Stimulated activated CD4-positive, alpha-beta T cell treated with anti-CD3 and anti-CD28 coated beads, Interleukin-1b, Interleukin-23, amount 100 ng/mL, for 4 hours (primary cell): ENCODE measurements around the gene KLHL29.
"Not testable (repeated sequence)": the region's sequence is repeated elsewhere in the genome, so short reads cannot be mapped to it uniquely, and the experiment has no call there.

Source experiments
- DNase-seq, 2 donors: peaks; one replicate each; pipeline ENCODE4 v3.0.0-alpha.2; 2020; ENCODE audit warnings: low read depth in 2 of 2

The KLHL29 gene

GRCh38 chr2:23384551-23385343 lies at the start of gene KLHL29:
Gene KLHL29, plus strand, starts transcription at chr2:23385179. Its CDS starts 177,018 bp downstream, at chr2:23562197.
- peak; percentile 62 to 77 for DNase-seq

- no peak for DNase-seq
Measured at GRCh38 chr2:23335550-23335949, 49.4 kb upstream of the KLHL29 start.

GRCh38 chr2:23342075-23342474 lies 42.9 kb upstream of the KLHL29 start:
- DNase-seq = no peak

GRCh38 chr2:23346029-23346428 lies 39.0 kb upstream of the KLHL29 start:
- no peak for DNase-seq

- no peak for DNase-seq
Measured at GRCh38 chr2:23346781-23347180, 38.2 kb upstream of the KLHL29 start.

- DNase-seq = no peak
Measured at GRCh38 chr2:23347471-23348092, 37.4 kb upstream of the KLHL29 start.

- not testable (repeated sequence) for DNase-seq
Measured at GRCh38 chr2:23348093-23348481, 36.9 kb upstream of the KLHL29 start.

- no peak for DNase-seq
Measured at GRCh38 chr2:23349508-23349907, 35.5 kb upstream of the KLHL29 start.

GRCh38 chr2:23350041-23350791 lies 34.8 kb upstream of the KLHL29 start:
- DNase-seq = no peak

GRCh38 chr2:23350792-23351355 lies 34.1 kb upstream of the KLHL29 start:
- DNase-seq = no peak

GRCh38 chr2:23351388-23352141 lies 33.4 kb upstream of the KLHL29 start:
- DNase-seq = peak; percentile 29 to 55

GRCh38 chr2:23354554-23354953 lies 30.4 kb upstream of the KLHL29 start:
- DNase-seq = no peak

GRCh38 chr2:23355001-23355400 lies 30.0 kb upstream of the KLHL29 start:
- DNase-seq = no peak

- DNase-seq = no peak
Measured at GRCh38 chr2:23356711-23357110, 28.3 kb upstream of the KLHL29 start.

GRCh38 chr2:23359631-23360567 lies 25.1 kb upstream of the KLHL29 start:
- DNase-seq = no peak

- no peak for DNase-seq
Measured at GRCh38 chr2:23360571-23361125, 24.3 kb upstream of the KLHL29 start.

GRCh38 chr2:23361152-23361551 lies 23.8 kb upstream of the KLHL29 start:
- DNase-seq = no peak

GRCh38 chr2:23363268-23363667 lies 21.7 kb upstream of the KLHL29 start:
- DNase-seq = no peak

- DNase-seq = no peak
Measured at GRCh38 chr2:23363831-23364230, 21.1 kb upstream of the KLHL29 start.

GRCh38 chr2:23366720-23367119 lies 18.3 kb upstream of the KLHL29 start:
- no peak for DNase-seq
